ENCODE results near the gene KHDC1L.

Gene KHDC1L

GRCh38 chr6:73176057-73176456, 49.2 kb downstream of the KHDC1L start:
- peaks cover 15% of the 10 kb centered on the region; the same call in 1 of the 2 replicates for H4K20me1 ChIP-seq (ENCODE audit: insufficient read depth, low read length)
- peak overlapping the region; percentile 31 for H3K4me2 ChIP-seq (ENCODE audit: low read length)
- no peaks in the 10 kb centered on the region for H3K36me3 ChIP-seq (replicated peaks; ENCODE audit: low read depth, low read length)
- H3K27me3 ChIP-seq (ENCODE audit: low read depth, low read length): peaks cover 41% of the 10 kb centered on the region
- TF ChIP-seq CTCF (IDR thresholded peaks at IDR 0.05; ENCODE audit: low read depth, low read length): no peak
- no peak for TF ChIP-seq EZH2phosphoT487 (IDR thresholded peaks at IDR 0.05; ENCODE audit: low read depth)
- no peak overlapping the region for H3K4me3 ChIP-seq (ENCODE audit: low read length)
- H2AFZ ChIP-seq (ENCODE audit: low read depth, low read length): no peak overlapping the region
- H3K9me3 ChIP-seq (ENCODE audit: insufficient read depth, low read length): no peaks in the 10 kb centered on the region
- no peak overlapping the region for H3K27ac ChIP-seq (ENCODE audit: low read length)
- H3K9ac ChIP-seq (ENCODE audit: low read length): no peak overlapping the region
- peaks cover 47% of the 10 kb centered on the region for H3K4me1 ChIP-seq (ENCODE audit: low read length)
- H3K79me2 ChIP-seq (ENCODE audit: low read length): no peaks in the 10 kb centered on the region

- Histone ChIP-seq H4K20me1 (ENCODE audit: insufficient read depth, low read length) (peaks cover 15% of the 10 kb centered on the region; the same call in 1 of the 2 replicates), H3K27ac (ENCODE audit: low read length) (no peak overlapping the region), H3K27me3 (ENCODE audit: low read depth, low read length) (peaks cover 34% of the 10 kb centered on the region), H3K9ac (ENCODE audit: low read length) (no peak overlapping the region), H3K36me3 (replicated peaks; ENCODE audit: low read depth, low read length) (no peaks in the 10 kb centered on the region), H3K4me1 (ENCODE audit: low read length) (peaks cover 35% of the 10 kb centered on the region), H3K4me3 (ENCODE audit: low read length) (no peak overlapping the region), H3K4me2 (ENCODE audit: low read length) (no peak overlapping the region), H3K9me3 (ENCODE audit: insufficient read depth, low read length) (no peaks in the 10 kb centered on the region), H3K79me2 (ENCODE audit: low read length) (no peaks in the 10 kb centered on the region), H2AFZ (ENCODE audit: low read depth, low read length) (no peak overlapping the region)
- TF ChIP-seq CTCF (IDR thresholded peaks at IDR 0.05; ENCODE audit: low read depth, low read length) (no peak), EZH2phosphoT487 (IDR thresholded peaks at IDR 0.05; ENCODE audit: low read depth) (no peak)
Observed at GRCh38 chr6:73174646-73175045, 50.6 kb downstream of the KHDC1L start.

Data from OCI-LY3 (cell line).